SK-N-SH treated with all-trans-retinoic acid at 6 μM for 48 hours (cell line): ENCODE data around the gene GZMH.

ENCODE experiments used
- ATAC-seq: fragments of 200-7000 bp; cut with Tn5 transposase; 3 replicates; pipeline ENCODE4 v1.9.1; 2020; ENCODE audit warnings: mild to moderate bottlenecking, moderate library complexity
- ARNTL ChIP-seq: fragments of 450-650 bp; formaldehyde crosslinking; IDR thresholded peaks from 2 replicates; pipeline ENCODE4 v1.5.0; 2020; ENCODE audit warnings: low read depth, mild to moderate bottlenecking, moderate library complexity, borderline replicate concordance
- BACH2 ChIP-seq: fragments of 250-450 bp; sonication (Bioruptor Pico); IDR thresholded peaks from 2 replicates; pipeline ENCODE4 v1.9.0; 2021; ENCODE audit warnings: mild to moderate bottlenecking, borderline replicate concordance
- CREB5 ChIP-seq: fragments of 250-450 bp; sonication (Bioruptor Pico); IDR thresholded peaks from 2 replicates; pipeline ENCODE4 v1.5.1; 2020; ENCODE audit warnings: low read depth, mild to moderate bottlenecking, moderate library complexity
- CSDC2 ChIP-seq: fragments of 250-450 bp; sonication (Bioruptor Pico); IDR thresholded peaks from 2 replicates; pipeline ENCODE4 v1.5.0; 2020; ENCODE audit warnings: mild to moderate bottlenecking, moderate library complexity
- ESRRG ChIP-seq: fragments of 250-450 bp; sonication (Bioruptor Pico); IDR thresholded peaks from 2 replicates; pipeline ENCODE4 v1.6.1; 2021; ENCODE audit warnings: mild to moderate bottlenecking
- GLIS3 ChIP-seq: fragments of 250-450 bp; sonication (Bioruptor Pico); IDR thresholded peaks from 2 replicates; pipeline ENCODE4 v1.5.0; 2020; ENCODE audit warnings: mild to moderate bottlenecking, moderate library complexity
- OSR1 ChIP-seq: fragments of 250-450 bp; sonication (Bioruptor Pico); IDR thresholded peaks from 2 replicates; pipeline ENCODE4 v1.8.0; 2022; ENCODE audit warnings: moderate library complexity, mild to moderate bottlenecking, inconsistent platforms
- PPARA ChIP-seq: fragments of 250-450 bp; sonication (Bioruptor Pico); IDR thresholded peaks from 2 replicates; pipeline ENCODE4 v1.5.0; 2020; ENCODE audit warnings: mild to moderate bottlenecking, borderline replicate concordance
- RARB ChIP-seq: fragments of 250-450 bp; sonication (Bioruptor Pico); IDR thresholded peaks from 2 replicates; pipeline ENCODE4 v1.8.0; 2021; ENCODE audit warnings: mild to moderate bottlenecking, moderate library complexity
- SNAI2 ChIP-seq: fragments of 250-450 bp; sonication (Bioruptor Pico); IDR thresholded peaks from 2 replicates; pipeline ENCODE4 v1.5.0; 2020; ENCODE audit warnings: mild to moderate bottlenecking, moderate library complexity
- TCF4 ChIP-seq: fragments of 250-450 bp; sonication (Bioruptor Pico); IDR thresholded peaks from 2 replicates; pipeline ENCODE4 v1.8.0; 2021; ENCODE audit warnings: mild to moderate bottlenecking, moderate library complexity, borderline replicate concordance
- TOX ChIP-seq: fragments of 250-450 bp; sonication (Bioruptor Pico); IDR thresholded peaks from 2 replicates; pipeline ENCODE4 v1.8.0; 2021; ENCODE audit warnings: mild to moderate bottlenecking, moderate library complexity, borderline replicate concordance
- ZC3H10 ChIP-seq: fragments of 250-450 bp; sonication (Bioruptor Pico); IDR thresholded peaks from 2 replicates; pipeline ENCODE4 v1.5.1; 2021; ENCODE audit warnings: mild to moderate bottlenecking, moderate library complexity
- ZFP3 ChIP-seq: fragments of 250-450 bp; sonication (Bioruptor Pico); IDR thresholded peaks from 2 replicates; pipeline ENCODE4 v1.5.0; 2020; ENCODE audit warnings: mild to moderate bottlenecking, moderate library complexity
- ZFP30 ChIP-seq: fragments of 450-650 bp; formaldehyde crosslinking; IDR thresholded peaks from 2 replicates; pipeline ENCODE4 v1.5.0; 2022; ENCODE audit warnings: mild to moderate bottlenecking, moderate library complexity
- ZNF565 ChIP-seq: fragments of 450-650 bp; formaldehyde crosslinking; conservative IDR thresholded peaks from 2 replicates; pipeline ENCODE4 v1.5.0; 2020; ENCODE audit warnings: low read depth, mild to moderate bottlenecking, moderate library complexity
- ZNF70 ChIP-seq: fragments of 450-650 bp; formaldehyde crosslinking; IDR thresholded peaks from 2 replicates; pipeline ENCODE4 v1.5.0; 2020; ENCODE audit warnings: mild to moderate bottlenecking, moderate library complexity
- ZNF8 ChIP-seq: fragments of 450-650 bp; formaldehyde crosslinking; IDR thresholded peaks from 2 replicates; pipeline ENCODE4 v1.5.0; 2020; ENCODE audit warnings: mild to moderate bottlenecking, moderate library complexity
- TF ChIP-seq, protein P1 (sequence below): fragments of 250-450 bp; sonication (Bioruptor Pico); IDR thresholded peaks from 2 replicates; pipeline ENCODE4 v1.5.0; 2020; ENCODE audit warnings: mild to moderate bottlenecking, moderate library complexity
- TF ChIP-seq, protein P2 (sequence below): fragments of 250-450 bp; sonication (Bioruptor Pico); IDR thresholded peaks from 2 replicates; pipeline ENCODE4 v1.8.0; 2020; ENCODE audit warnings: mild to moderate bottlenecking, moderate library complexity, borderline replicate concordance
- TF ChIP-seq, protein P3 (sequence below): fragments of 250-450 bp; sonication (Bioruptor Pico); IDR thresholded peaks from 2 replicates; pipeline ENCODE4 v1.8.0; 2021; ENCODE audit warnings: low read depth, mild to moderate bottlenecking, moderate library complexity, borderline replicate concordance

GZMH gene

DNA sequence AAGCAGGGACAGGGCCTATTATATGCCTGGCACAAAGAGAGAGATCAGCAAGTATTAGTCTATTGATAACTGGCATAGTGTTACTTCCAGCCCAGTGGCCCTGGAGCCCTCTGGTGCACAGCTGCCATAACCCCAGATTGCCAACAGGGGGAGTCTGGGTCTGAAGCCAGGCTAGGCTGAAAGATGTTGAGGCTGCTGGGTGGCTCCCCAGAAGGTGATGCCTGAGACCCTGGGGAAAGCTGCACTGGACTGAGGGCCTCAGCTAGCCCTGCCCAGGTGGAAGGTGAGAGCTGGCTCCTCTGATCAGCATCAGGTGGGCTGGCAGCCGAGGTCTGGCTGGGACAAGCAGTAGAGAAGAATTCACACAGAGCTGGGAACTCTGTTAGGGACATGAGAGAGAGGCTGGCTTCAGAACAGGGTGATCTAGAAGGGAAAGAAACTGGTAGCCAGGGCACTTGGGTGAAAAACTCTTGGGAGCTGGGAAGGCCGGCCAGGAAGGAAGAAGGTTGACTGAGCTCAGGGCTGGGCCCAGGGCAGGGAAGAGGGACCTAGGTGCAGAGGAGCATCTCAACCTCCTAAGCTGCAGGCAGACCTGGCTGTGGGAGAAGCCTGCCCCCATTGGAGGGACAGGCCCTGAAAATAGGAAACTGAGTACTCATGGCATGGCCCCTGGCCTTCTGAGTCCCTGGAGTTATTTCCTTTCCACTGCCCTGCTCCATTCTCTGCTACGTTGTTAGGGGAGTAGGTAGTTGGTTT is 3.9 kb downstream of the GZMH start:
- peak; percentile 93 for ATAC-seq
- no peak for TF ChIP-seq TCF4 (CRISPR knock-in tag)
- no peak for TF ChIP-seq TOX
- TF ChIP-seq, protein P1, sequence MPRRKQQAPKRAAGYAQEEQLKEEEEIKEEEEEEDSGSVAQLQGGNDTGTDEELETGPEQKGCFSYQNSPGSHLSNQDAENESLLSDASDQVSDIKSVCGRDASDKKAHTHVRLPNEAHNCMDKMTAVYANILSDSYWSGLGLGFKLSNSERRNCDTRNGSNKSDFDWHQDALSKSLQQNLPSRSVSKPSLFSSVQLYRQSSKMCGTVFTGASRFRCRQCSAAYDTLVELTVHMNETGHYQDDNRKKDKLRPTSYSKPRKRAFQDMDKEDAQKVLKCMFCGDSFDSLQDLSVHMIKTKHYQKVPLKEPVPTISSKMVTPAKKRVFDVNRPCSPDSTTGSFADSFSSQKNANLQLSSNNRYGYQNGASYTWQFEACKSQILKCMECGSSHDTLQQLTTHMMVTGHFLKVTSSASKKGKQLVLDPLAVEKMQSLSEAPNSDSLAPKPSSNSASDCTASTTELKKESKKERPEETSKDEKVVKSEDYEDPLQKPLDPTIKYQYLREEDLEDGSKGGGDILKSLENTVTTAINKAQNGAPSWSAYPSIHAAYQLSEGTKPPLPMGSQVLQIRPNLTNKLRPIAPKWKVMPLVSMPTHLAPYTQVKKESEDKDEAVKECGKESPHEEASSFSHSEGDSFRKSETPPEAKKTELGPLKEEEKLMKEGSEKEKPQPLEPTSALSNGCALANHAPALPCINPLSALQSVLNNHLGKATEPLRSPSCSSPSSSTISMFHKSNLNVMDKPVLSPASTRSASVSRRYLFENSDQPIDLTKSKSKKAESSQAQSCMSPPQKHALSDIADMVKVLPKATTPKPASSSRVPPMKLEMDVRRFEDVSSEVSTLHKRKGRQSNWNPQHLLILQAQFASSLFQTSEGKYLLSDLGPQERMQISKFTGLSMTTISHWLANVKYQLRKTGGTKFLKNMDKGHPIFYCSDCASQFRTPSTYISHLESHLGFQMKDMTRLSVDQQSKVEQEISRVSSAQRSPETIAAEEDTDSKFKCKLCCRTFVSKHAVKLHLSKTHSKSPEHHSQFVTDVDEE (CRISPR knock-in tag): no peak

DNA sequence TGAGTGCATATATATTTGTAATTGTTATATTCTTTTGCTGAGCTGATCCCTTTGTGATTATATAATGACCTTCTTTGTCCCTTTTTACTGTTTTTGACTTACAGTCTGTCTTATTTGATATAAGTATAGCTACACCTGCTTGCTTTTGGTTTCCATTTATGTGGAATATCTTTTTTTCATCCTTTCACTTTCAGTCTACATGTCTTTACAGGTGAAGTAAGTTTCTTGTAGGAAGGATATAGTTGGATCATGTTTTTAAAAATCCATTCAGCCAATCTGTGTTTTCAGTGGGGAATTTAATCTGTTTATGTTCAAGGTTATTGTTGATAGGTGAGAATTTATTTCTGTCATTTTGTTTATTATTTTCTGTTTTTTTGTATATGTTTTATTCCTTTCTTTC is 12.1 kb downstream of the GZMH start:
- ATAC-seq: no peak
- TF ChIP-seq OSR1 (CRISPR knock-in tag) (no peak), PPARA (CRISPR knock-in tag) (no peak), ARNTL (CRISPR knock-in tag) (no peak), ZFP3 (no peak), TCF4 (CRISPR knock-in tag) (no peak), ZNF565 (no peak), RARB (CRISPR knock-in tag) (no peak), ZNF8 (CRISPR knock-in tag) (no peak), ZFP30 (CRISPR knock-in tag) (no peak), CREB5 (CRISPR knock-in tag) (no peak), ESRRG (CRISPR knock-in tag) (no peak)
- TF ChIP-seq, protein P2, sequence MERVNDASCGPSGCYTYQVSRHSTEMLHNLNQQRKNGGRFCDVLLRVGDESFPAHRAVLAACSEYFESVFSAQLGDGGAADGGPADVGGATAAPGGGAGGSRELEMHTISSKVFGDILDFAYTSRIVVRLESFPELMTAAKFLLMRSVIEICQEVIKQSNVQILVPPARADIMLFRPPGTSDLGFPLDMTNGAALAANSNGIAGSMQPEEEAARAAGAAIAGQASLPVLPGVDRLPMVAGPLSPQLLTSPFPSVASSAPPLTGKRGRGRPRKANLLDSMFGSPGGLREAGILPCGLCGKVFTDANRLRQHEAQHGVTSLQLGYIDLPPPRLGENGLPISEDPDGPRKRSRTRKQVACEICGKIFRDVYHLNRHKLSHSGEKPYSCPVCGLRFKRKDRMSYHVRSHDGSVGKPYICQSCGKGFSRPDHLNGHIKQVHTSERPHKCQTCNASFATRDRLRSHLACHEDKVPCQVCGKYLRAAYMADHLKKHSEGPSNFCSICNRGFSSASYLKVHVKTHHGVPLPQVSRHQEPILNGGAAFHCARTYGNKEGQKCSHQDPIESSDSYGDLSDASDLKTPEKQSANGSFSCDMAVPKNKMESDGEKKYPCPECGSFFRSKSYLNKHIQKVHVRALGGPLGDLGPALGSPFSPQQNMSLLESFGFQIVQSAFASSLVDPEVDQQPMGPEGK (CRISPR knock-in tag): no peak
- TF ChIP-seq, protein P3, sequence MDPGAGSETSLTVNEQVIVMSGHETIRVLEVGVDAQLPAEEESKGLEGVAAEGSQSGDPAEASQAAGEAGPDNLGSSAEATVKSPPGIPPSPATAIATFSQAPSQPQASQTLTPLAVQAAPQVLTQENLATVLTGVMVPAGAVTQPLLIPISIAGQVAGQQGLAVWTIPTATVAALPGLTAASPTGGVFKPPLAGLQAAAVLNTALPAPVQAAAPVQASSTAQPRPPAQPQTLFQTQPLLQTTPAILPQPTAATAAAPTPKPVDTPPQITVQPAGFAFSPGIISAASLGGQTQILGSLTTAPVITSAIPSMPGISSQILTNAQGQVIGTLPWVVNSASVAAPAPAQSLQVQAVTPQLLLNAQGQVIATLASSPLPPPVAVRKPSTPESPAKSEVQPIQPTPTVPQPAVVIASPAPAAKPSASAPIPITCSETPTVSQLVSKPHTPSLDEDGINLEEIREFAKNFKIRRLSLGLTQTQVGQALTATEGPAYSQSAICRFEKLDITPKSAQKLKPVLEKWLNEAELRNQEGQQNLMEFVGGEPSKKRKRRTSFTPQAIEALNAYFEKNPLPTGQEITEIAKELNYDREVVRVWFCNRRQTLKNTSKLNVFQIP (CRISPR knock-in tag): no peak
- TF ChIP-seq, all 23 proteins: peak for 0

- TF ChIP-seq, protein P3 (CRISPR knock-in tag): no peak
- TF ChIP-seq ZNF70 (CRISPR knock-in tag) (no peak), SNAI2 (CRISPR knock-in tag) (no peak), ZFP30 (CRISPR knock-in tag) (no peak), ZNF565 (no peak), ZNF8 (CRISPR knock-in tag) (no peak), ARNTL (CRISPR knock-in tag) (no peak), CSDC2 (CRISPR knock-in tag) (no peak), CREB5 (CRISPR knock-in tag) (no peak), ESRRG (CRISPR knock-in tag) (no peak), ZFP3 (no peak), ZC3H10 (CRISPR knock-in tag) (no peak), RARB (CRISPR knock-in tag) (no peak), GLIS3 (CRISPR knock-in tag) (no peak), TCF4 (CRISPR knock-in tag) (no peak), TOX (no peak), PPARA (CRISPR knock-in tag) (no peak), BACH2 (CRISPR knock-in tag) (no peak), OSR1 (CRISPR knock-in tag) (no peak)
- TF ChIP-seq, protein P1 (CRISPR knock-in tag): no peak
- ATAC-seq: no peak
Observed at GRCh38 chr14:24595073-24595808, 14.2 kb downstream of the GZMH start.
